HG03095 (cell line): ENCODE results near the gene ZNF208.
"Not testable (repeated sequence)": the region's sequence is repeated elsewhere in the genome, so short reads cannot be mapped to it uniquely, and the experiment has no call there.

Experiments
- ATAC-seq: cut with Tn5 transposase; IDR thresholded peaks from one replicate; pipeline ENCODE4 v1.9.1; 2021; ENCODE audit warnings: moderate library complexity; ENCODE audit not compliant: unreplicated experiment

Gene ZNF208

GRCh38 chr19:22010437-22011143 is at the start of gene ZNF208:
ZNF208 (minus strand) TSS chr19:22010943; CDS start chr19:22010794, 149 bp downstream.
- ATAC-seq: not testable (repeated sequence)

GRCh38 chr19:22052644-22053013 is 41.9 kb upstream of the ZNF208 start:
- ATAC-seq: peak; percentile 41

GRCh38 chr19:22041151-22041550 is 30.4 kb upstream of the ZNF208 start:
- not testable (repeated sequence) for ATAC-seq

GRCh38 chr19:22030680-22031079 is 19.9 kb upstream of the ZNF208 start:
- ATAC-seq: no peak

- no peak for ATAC-seq
Observed at GRCh38 chr19:22026687-22027086, 15.9 kb upstream of the ZNF208 start.

GRCh38 chr19:22025539-22025938 is 14.8 kb upstream of the ZNF208 start:
- not testable (repeated sequence) for ATAC-seq

GRCh38 chr19:21970466-21970865 is 40.3 kb downstream of the ZNF208 start:
- no peak for ATAC-seq

- no peak for ATAC-seq
Observed at GRCh38 chr19:21947775-21948174, 63.0 kb downstream of the ZNF208 start.

- ATAC-seq: no peak
Observed at GRCh38 chr19:21940684-21941083, 70.1 kb downstream of the ZNF208 start.

GRCh38 chr19:21934593-21934992 is 76.2 kb downstream of the ZNF208 start:
- ATAC-seq: no peak

- no peak for ATAC-seq
Observed at GRCh38 chr19:21934131-21934530, 76.6 kb downstream of the ZNF208 start.

GRCh38 chr19:21922276-21922675 is 88.5 kb downstream of the ZNF208 start:
- ATAC-seq: no peak

- ATAC-seq: no peak
Observed at GRCh38 chr19:21921691-21922180, 89.0 kb downstream of the ZNF208 start.

GRCh38 chr19:21915411-21915810 is 95.3 kb downstream of the ZNF208 start:
- ATAC-seq: no peak

GRCh38 chr19:21912654-21913053 is 98.1 kb downstream of the ZNF208 start:
- no peak for ATAC-seq

GRCh38 chr19:21910318-21910717 is 100.4 kb downstream of the ZNF208 start:
- ATAC-seq: no peak

GRCh38 chr19:21908066-21908465 is 102.7 kb downstream of the ZNF208 start:
- ATAC-seq: no peak

- ATAC-seq: no peak
Observed at GRCh38 chr19:21907516-21907915, 103.2 kb downstream of the ZNF208 start.

- ATAC-seq: no peak
Observed at GRCh38 chr19:21902571-21902970, 108.2 kb downstream of the ZNF208 start.

- no peak for ATAC-seq
Observed at GRCh38 chr19:21901861-21902260, 108.9 kb downstream of the ZNF208 start.

GRCh38 chr19:21900401-21900800 is 110.3 kb downstream of the ZNF208 start:
- ATAC-seq: no peak

- ATAC-seq: no peak
Observed at GRCh38 chr19:21891086-21891485, 119.7 kb downstream of the ZNF208 start.

- ATAC-seq: not testable (repeated sequence)
Observed at GRCh38 chr19:21890017-21890416, 120.7 kb downstream of the ZNF208 start.
